Retina (tissue), 1 donor: ENCODE data around the gene C16orf87.

Source experiments
- DNase-seq: peaks from one replicate; pipeline ENCODE4 v3.0.0-alpha.2; 2016

The C16orf87 gene

DNA sequence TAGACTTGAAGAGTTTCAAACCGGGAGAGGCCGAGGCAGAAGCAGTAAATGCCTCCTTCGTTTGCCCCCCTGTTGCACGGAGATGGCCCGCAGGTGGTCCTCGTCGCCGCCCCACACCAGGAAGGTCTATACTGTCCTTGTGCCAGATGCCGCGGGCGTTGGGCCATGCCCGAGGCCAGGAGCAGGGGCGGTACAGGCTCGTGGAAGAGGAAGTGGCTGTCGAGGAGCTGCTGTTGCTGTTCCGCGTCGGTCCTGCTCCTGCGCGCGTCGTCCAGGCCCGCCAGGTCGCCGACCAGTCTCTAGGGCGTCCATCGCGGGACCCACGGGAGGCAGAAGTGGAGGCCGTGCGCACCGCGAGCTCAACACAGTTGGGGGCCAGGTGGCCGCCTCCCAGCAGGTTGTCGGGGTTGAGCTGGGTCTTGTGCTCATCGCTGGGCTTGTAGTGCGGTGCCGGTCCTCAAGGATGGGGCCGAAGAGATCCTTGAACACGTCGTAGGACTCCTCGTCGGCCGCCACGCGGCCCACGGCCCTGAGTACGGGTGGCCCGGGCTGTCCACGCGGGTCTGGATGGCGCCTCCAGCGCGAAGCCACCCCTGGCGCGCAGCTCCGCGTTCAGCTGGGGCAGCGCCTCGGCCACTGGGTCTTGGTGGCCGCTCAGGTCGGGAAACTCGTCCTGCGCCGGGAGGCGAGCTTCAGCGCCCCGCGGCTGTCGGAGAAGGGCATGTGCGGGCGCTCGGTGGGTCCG lies 13.1 kb upstream of the C16orf87 start:
- no peak for DNase-seq

GRCh38 chr16:46842192-46842895 lies 11.4 kb upstream of the C16orf87 start:
- DNase-seq, result no peak

GRCh38 chr16:46839986-46840443 lies 9.0 kb upstream of the C16orf87 start:
- DNase-seq, result no peak

DNA sequence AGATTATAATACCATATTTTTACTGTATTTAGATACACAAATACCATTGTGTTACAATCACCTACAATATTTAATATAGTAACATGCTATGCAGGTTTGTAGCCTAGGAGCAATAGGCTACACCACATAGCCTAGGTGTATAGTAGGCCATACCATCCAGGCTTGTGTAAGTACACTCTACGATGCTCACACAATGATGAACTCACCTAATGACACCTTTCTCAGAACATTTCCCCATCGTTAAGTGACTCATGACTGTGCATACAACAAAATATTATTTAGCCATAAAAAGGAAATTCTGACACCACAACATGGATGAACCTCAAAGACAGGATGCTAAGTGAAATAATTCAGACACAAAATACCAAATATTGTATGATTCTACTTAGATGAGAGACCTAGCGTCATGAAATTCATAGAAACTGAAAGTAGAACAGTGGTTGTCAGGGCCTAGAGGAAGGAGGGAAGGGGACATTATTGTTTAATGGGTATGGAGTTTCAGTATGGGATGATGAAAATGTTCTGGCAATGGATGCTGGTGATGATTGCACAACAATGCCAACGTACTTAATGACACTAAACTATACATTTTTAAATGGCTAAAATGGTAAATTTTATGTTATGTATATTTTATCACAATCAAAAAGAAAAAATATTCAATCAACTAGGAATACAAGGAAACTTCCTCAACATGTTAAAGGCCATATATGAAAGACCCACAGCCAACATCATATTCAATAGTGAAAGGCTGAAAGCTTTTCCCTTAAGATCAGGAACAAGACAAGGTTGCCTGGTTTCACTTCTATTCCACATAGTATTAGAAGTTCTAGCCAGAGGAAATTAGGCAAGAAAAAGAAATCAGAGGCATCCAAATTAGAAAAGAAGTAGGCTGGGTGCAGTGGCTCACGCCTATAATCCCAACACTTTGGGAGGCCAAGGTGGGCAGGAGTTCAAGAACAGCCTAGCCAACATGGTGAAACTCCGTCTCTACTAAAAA lies 5.9 kb upstream of the C16orf87 start:
- no peak for DNase-seq

DNA sequence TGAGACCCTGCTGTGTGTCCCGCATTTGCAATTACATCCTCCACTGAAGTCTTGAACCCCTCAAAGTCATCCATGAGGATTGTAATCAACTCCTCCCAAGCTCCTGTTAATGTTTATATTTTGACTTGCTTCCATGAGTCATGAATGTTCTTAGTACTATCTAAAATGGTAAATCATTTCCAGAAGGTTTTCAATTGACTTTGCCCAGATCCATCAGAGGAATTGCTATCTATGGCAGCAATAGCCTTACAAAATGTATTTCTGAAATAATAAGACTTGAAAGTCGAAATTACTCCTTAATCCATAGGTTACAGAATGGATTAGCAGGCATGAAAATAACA lies 2.5 kb upstream of the C16orf87 start:
- no peak for DNase-seq

- DNase-seq, result no peak
Observed at GRCh38 chr16:46832757-46833459, 1.9 kb upstream of the C16orf87 start.

- DNase-seq, result peak; percentile 84
Observed at GRCh38 chr16:46830417-46830901, 521 bp downstream of the C16orf87 start.

- DNase-seq, result no peak
Observed at GRCh38 chr16:46828943-46829342, 2.0 kb downstream of the C16orf87 start.

DNA sequence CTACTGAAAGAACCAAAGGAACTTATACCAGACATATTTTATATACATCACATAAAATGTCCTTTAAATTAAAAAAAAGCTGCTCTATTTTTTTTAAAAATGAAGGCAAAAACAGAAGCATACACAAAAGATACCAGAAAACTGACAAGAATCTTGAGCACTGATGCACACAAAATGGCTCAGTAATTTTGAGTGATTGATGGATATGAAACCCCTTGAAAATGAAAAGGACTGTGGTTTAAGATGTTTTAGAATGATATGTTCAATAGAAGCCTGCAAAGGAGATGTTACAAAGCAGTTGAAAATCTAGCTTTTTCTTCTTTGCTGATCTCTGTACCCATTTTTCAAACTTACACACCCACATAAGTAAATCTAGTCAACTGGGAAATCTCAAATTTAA lies 2.7 kb downstream of the C16orf87 start:
- no peak for DNase-seq

GRCh38 chr16:46826631-46827030 lies 4.3 kb downstream of the C16orf87 start:
- DNase-seq, result no peak

DNA sequence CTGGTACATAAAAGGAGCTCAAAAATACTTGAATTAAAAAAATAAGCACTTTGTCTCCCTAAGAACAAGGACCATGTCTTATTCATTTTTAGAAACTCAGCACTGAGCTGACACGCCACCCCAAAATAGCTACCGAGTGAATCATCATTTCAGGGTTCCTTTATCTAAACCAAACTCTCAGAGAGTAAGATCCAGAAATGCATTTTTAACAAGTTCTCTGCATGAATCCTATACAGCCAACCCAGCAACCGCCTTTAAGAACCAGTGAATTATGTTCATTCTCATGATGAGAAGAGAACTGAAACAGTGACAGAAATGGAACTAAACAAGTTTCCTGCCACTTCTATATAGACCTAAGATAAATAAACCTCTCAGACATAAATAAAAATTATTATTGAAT lies 8.7 kb downstream of the C16orf87 start:
- DNase-seq, result no peak

DNA sequence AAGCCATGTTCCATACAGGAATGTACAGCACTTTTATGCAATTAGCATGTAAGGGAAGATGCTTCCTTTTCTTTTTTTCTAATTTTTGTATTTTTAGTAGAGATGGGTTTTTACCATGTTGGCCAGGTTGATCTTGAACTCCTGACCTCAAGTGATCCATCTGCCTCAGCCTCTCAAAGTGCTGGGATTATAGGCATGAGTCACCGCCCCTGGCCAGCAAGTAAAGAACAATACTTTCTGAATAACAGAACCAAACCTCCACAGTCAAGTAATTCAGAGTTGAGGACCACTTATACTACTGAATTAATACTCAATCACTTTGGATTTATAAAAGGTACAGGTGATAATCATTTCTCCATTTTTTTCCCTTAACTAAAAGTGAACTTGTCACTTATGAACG lies 13.0 kb downstream of the C16orf87 start:
- DNase-seq, result no peak

DNA sequence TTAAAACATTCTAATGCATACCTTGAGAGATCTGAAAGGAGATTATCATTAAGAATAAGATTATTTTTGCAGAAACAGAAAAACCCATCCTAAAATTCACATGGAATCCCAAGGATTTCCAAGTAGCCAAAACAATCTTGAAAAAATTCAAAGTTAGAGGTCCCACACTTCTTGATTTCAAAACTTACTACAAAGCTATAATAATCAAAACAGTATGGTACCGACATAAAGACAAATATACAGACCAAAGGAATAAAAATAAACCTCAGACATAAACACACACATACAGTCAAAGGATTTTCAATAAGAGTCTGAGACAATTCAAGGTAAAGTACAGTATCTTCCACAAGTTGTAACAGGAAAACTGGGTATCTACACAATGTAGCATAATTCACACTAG lies 16.2 kb downstream of the C16orf87 start:
- DNase-seq, result no peak

DNA sequence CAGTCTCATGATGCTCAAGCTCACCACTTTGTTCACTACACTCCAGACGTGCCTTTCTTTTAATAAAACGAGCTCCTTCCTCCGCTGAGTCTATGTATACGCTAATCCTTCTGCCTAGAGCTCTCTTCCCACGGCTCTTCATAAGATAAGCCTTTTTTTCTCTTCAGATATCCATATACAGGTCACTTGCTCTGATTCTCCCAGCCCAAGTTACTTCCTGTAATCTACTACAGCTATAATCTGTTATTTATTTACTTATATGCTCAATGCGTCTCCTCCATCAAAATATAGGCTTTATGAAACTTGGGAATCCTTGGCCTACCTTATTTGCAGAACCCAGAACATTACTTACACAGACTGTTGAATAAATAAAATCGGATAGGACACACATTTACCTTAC lies 17.4 kb downstream of the C16orf87 start:
- DNase-seq, result no peak

DNA sequence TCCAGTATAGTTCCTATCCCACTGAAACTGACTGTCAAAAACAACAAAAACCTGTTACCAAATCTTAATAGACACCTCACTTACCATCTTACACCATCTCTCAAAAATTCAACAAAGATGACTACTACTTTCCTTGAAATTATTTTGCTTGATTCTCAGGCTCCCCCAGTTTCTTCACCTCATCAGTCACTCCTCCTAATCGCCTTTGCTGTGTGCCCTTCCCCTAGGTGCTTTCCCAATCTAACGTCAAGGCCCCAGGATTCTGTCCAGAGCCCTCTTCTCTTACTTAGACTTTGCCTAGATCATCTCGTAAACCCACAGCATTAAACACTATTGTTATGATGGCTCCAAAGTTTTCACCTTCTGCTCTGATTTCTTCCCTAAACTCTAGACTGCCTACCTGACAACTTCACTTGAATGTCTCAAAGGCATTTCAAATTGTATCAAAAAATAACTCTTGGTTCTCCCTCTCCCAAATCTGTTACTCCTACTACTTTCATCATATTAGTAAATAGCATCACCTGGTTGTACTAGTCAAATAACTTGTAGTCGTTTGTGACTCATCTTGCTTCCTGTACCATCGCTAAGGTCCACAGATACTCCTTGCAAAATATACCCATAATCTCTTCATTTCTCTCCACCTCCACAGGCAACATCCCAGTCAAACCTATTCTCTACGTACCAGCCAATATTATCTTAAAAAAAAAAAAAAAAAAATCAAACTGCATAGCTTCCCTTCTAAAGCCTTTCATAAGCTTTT lies 18.0 kb downstream of the C16orf87 start:
- no peak for DNase-seq

DNA sequence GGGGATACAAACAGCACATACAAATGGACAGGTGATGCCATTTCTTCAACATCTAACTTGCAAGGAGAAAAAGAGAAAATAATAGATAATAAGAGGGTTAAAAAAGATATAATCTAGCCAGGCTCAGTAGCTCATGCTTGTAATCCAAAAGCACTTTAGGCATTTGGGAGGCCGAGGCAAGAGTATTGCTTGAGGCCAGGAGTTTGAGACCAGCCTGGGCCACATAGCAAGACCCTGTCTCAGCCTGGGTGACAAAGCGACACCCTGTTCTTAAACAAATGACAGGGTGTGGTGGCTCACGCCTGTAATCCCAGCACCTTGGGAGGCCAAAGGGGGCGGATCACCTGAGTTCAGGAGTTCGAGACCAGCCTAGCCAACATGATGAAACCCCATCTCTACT lies 19.3 kb downstream of the C16orf87 start:
- DNase-seq, result no peak

DNA sequence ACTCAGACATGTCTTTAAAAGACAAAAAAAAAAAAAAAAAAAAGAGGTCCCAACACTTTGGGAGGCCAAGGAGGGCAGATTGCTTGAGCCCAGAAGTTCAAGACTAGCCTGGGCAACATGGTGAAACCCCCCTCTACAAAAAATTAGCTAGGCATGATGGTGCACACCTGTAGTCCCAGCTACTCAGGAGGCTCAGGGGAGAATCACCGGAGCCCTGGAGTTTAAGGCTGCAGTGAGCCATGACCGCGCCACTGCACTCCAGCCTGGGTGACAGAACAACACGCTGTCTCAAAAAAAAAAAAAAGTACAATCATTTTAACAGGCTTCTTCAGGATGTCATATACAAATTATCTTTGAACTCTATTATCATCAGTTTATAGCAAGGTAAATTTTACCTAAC lies 22.0 kb downstream of the C16orf87 start:
- DNase-seq, result no peak

DNA sequence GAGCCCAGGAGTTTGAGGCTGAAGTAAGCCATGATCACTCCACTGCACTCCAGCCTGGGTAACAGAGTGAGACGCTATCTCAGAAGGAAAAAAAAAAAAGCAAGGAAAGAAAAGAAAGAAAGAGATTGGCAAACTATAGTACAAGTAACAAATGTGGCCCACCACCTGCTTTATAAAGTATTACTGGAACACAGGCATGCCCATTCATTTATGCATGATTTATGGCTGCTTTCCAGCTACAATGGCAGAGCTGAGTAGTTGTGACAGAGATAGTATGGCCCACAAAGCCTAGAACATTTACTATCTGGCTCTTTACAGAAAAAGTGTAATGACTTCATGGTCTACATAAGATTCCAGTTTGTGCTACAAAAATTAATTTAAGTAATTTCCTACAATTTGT lies 23.6 kb downstream of the C16orf87 start:
- DNase-seq, result no peak

- DNase-seq, result no peak
Observed at GRCh38 chr16:46803373-46803772, 27.6 kb downstream of the C16orf87 start.

- DNase-seq, result no peak
Observed at GRCh38 chr16:46801428-46802049, 29.4 kb downstream of the C16orf87 start.

DNA sequence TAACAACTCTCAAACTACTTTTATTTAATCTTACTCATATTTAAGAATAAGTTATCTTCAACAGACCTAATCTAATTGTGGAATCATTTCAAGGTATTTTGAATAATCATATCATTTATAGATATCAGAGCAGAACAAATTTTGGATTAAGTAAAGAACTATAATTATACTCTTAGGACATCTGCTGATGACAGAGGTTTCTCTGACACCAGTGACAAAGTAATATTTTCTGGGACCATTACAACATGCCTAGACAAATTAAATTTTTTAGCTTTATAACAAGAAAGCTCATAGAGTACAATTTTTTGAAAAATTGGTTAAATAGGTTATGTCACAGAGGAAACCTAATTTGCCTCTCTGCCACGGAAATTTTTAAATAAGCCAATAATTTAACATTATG lies 30.5 kb downstream of the C16orf87 start:
- DNase-seq, result no peak
